OCI-LY1 (cell line): ENCODE data around the gene AQP12B.
"Not testable (repeated sequence)": the region's sequence is repeated elsewhere in the genome, so short reads cannot be mapped to it uniquely, and the experiment has no call there.

Experiments used
- H2AFZ ChIP-seq: fragments of 200-600 bp; sonication (generic), shearing (Covaris generic); 2 replicates; pipeline ENCODE4 v1.6.0; 2014; ENCODE audit warnings: antibody characterized with exemption, mild to moderate bottlenecking, low read length
- H3F3A ChIP-seq: fragments of 200-600 bp; sonication (generic), shearing (Covaris generic); 2 replicates; pipeline ENCODE4 v1.6.0; 2014; ENCODE audit warnings: mild to moderate bottlenecking, antibody characterized with exemption, low read length, moderate library complexity; ENCODE audit not compliant: insufficient read depth
- H3K27ac ChIP-seq: fragments of 200-600 bp; sonication (generic); 2 replicates; pipeline ENCODE4 v1.5.1; 2014; ENCODE audit warnings: low read length, mixed run types, mild to moderate bottlenecking, low read depth; ENCODE audit not compliant: poor library complexity, severe bottlenecking
- H3K27me3 ChIP-seq: fragments of 200-600 bp; sonication (generic); 2 replicates; pipeline ENCODE4 v1.6.0; 2014; ENCODE audit warnings: antibody characterized with exemption, mild to moderate bottlenecking, low read length, moderate library complexity; ENCODE audit not compliant: insufficient read depth
- H3K36me3 ChIP-seq: fragments of 200-600 bp; sonication (generic); 2 replicates; pipeline ENCODE4 v1.6.1; 2014; ENCODE audit warnings: mild to moderate bottlenecking, antibody characterized with exemption, low read length, moderate library complexity, mixed read lengths; ENCODE audit not compliant: insufficient read depth
- H3K4me1 ChIP-seq: fragments of 200-600 bp; sonication (generic); 2 replicates; pipeline ENCODE4 v1.5.1; 2014; ENCODE audit warnings: mild to moderate bottlenecking, low read length, moderate library complexity; ENCODE audit not compliant: insufficient read depth, severe bottlenecking
- H3K4me2 ChIP-seq: fragments of 200-600 bp; sonication (generic), shearing (Covaris generic); 2 replicates; pipeline ENCODE4 v1.6.1; 2014; ENCODE audit warnings: low read length
- H3K4me3 ChIP-seq: fragments of 200-600 bp; sonication (generic); 2 replicates; pipeline ENCODE4 v1.5.1; 2014; ENCODE audit warnings: low read length, low read depth, mild to moderate bottlenecking, mixed read lengths; ENCODE audit not compliant: poor library complexity, severe bottlenecking
- H3K79me2 ChIP-seq: fragments of 200-600 bp; shearing (Covaris generic); 2 replicates; pipeline ENCODE4 v1.6.1; 2016; ENCODE audit warnings: mixed run types, low read length, mixed read lengths; ENCODE audit not compliant: insufficient read depth
- H3K9ac ChIP-seq: fragments of 200-600 bp; sonication (generic), shearing (Covaris generic); 2 replicates; pipeline ENCODE4 v1.6.1; 2014; ENCODE audit warnings: mild to moderate bottlenecking, low read length, mixed read lengths
- H3K9me2 ChIP-seq: fragments of 200-600 bp; sonication (generic), shearing (Covaris generic); 2 replicates; pipeline ENCODE4 v1.6.1; 2014; ENCODE audit warnings: low read depth, mild to moderate bottlenecking, low read length, mixed read lengths
- H3K9me3 ChIP-seq: fragments of 200-600 bp; shearing (Covaris generic); 2 replicates; pipeline ENCODE4 v1.6.1; 2014; ENCODE audit warnings: low read length, mixed read lengths
- H4K20me1 ChIP-seq: fragments of 200-600 bp; sonication (generic), shearing (Covaris generic); 2 replicates; pipeline ENCODE4 v1.6.0; 2016; ENCODE audit warnings: mild to moderate bottlenecking, low read length; ENCODE audit not compliant: insufficient read depth
- EZH2 ChIP-seq: fragments of 200-600 bp; sonication (generic), shearing (Covaris generic); IDR thresholded peaks from 2 replicates; pipeline ENCODE4 v1.8.0; 2017; ENCODE audit warnings: borderline replicate concordance, mixed run types, mild to moderate bottlenecking, antibody characterized with exemption, low read length, moderate library complexity, mixed read lengths

AQP12B gene

DNA sequence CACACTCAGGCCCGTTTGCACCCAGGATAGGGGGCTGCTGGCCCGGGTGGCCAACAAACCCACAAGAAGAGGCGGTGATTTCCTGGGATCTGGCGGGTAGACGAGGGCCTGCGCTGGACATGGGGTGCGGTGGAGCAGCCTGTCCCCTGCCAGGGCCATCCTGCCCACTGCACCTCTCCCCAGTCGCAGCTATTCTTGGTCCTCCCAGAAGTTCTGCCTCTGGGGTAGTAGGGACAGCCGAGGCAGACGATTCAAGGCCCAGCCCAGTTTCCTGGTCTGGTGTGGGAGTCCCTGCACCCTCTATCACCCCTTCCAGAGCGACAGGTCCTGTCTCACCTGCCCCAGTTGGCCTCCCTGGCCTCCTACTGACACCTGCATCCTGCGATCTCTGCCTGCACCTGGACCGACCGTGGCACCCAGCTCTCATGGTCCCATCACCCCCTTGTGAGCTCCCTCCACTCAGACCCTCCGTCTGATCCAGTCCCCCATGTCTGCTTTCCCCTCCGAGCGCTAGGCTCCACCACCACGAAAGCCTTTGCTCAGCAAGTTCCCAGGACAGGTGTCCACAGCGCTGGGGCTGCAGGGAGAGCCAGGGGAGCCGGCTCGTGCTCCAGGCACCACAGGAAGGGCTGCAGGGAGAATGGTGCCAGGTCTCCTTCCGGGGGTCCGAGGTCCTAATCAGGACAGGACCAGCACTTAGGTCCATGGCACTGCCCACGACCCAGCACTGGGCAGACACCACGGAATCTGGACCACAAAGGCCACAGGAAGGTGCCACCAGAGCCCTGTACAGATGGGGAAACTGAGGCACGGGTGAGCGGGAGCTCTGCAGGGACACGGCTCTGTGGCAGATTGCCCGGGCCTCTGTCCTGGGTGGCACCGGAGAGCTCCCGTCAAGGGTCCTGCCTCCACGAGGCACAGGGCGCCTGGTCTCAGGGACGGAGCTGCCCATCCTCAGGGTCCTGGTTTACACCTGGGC lies 10.2 kb upstream of the AQP12B start:
- H3K9ac ChIP-seq, H3K9me3 ChIP-seq, H3K27me3 ChIP-seq, H3K4me1 ChIP-seq, H2AFZ ChIP-seq, H3K4me2 ChIP-seq, H4K20me1 ChIP-seq, H3K4me3 ChIP-seq, H3F3A ChIP-seq, H3K36me3 ChIP-seq, H3K9me2 ChIP-seq, H3K27ac ChIP-seq, H3K79me2 ChIP-seq: not testable (repeated sequence)

DNA sequence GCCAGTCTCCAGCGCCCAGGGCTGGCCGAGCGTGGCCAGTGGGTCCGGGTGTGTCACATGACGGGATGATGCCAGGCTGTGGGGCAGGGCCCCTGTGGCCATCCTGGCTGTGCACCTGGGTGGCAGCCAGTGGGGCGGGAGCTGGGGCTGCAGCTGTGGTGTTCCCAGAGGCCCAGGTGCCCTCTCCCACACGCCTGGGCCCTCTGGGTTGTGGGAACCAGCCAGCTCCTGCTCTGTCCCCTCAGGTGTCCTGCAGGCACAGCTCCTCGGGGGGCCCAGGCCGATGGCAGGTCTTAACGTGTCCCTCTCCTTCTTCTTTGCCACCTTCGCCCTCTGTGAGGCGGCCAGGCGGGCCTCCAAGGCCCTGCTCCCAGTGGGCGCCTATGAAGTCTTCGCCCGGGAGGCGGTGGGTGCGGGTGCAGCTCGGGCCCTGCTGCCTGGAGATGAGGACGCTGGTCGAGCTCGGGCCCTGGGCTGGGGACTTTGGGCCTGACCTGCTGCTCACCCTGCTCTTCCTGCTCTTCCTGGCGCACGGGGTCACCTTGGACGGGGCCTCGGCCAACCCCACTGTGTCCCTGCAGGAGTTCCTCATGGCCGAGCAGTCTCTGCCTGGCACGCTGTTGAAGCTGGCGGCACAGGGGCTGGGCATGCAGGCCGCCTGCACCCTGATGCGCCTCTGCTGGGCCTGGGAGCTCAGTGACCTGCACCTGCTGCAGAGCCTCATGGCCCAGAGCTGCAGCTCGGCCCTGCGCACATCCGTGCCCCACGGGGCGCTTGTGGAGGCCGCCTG lies 9.1 kb upstream of the AQP12B start, which contains the start of gene AQP12A:
Gene AQP12A, plus strand, starts transcription at position 236 of the 790 bp plus-strand sequence. Its CDS starts 48 bp downstream, at position 284.
- H3K4me1 ChIP-seq, H4K20me1 ChIP-seq, H3K79me2 ChIP-seq, H3K9ac ChIP-seq, H3K9me2 ChIP-seq, H3K36me3 ChIP-seq, H3K4me3 ChIP-seq, H3F3A ChIP-seq, H3K9me3 ChIP-seq, H3K27ac ChIP-seq, H3K4me2 ChIP-seq, H3K27me3 ChIP-seq, H2AFZ ChIP-seq: not testable (repeated sequence)

DNA sequence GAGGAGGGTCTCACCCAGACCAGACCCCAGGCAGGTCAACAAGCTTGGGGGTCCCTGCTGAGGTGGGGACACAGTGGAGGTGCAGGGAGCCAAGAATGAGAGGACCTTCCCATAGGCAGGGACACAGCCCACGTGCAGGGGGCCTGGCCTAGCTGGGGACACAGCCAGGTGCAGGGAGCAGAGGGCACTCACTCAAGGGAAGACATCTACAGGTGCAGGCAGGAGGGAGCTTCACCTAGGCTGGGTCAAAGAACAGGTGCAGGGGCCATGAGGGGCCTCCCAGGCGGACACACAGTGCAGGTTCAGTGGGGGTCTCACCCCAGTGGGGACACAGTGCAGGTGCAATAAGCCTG lies 8.4 kb upstream of the AQP12B start:
- not testable (repeated sequence) for H3K36me3 ChIP-seq, H3K4me3 ChIP-seq, H3K9me3 ChIP-seq, H3F3A ChIP-seq, H2AFZ ChIP-seq, H4K20me1 ChIP-seq, H3K79me2 ChIP-seq, H3K9me2 ChIP-seq, H3K4me2 ChIP-seq, H3K27ac ChIP-seq, H3K4me1 ChIP-seq, H3K27me3 ChIP-seq, H3K9ac ChIP-seq

DNA sequence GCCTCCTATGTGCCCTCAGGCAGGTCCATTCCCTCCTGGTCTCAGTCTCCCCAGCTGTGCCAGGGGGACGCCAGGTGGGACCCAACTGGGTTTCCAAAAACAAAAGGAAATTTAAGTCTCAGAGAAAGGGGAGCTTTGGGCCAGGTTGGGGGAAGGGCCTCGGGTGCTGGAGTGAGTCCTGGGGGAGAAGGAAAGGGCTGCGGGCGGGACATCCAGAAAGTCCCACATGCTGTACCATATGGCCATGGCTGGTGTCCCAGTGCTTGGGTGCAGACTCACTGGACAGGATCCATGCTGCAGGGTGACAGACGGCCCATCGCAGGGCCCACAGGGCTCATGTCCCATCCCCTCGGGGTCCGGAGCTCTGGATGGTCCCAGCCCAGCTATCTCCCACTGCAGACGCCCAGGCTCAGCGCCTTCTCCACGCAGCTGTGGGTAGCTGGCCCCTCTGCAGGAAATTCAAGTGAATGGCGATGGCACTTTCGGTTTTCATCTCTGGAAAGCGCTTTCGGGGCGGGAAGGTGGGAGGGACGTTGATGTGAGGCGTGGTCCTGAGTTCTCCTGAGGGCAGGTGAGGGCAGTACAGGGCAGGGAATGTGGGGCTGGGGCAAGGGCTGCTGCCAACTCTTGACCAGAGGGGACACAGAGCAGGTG lies 7.9 kb upstream of the AQP12B start:
- H3K4me1 ChIP-seq, H3K9ac ChIP-seq, H3F3A ChIP-seq, H4K20me1 ChIP-seq, H3K36me3 ChIP-seq, H3K9me2 ChIP-seq, H3K27me3 ChIP-seq, H3K27ac ChIP-seq, H3K79me2 ChIP-seq, H2AFZ ChIP-seq, H3K4me2 ChIP-seq, H3K9me3 ChIP-seq, H3K4me3 ChIP-seq: not testable (repeated sequence)

DNA sequence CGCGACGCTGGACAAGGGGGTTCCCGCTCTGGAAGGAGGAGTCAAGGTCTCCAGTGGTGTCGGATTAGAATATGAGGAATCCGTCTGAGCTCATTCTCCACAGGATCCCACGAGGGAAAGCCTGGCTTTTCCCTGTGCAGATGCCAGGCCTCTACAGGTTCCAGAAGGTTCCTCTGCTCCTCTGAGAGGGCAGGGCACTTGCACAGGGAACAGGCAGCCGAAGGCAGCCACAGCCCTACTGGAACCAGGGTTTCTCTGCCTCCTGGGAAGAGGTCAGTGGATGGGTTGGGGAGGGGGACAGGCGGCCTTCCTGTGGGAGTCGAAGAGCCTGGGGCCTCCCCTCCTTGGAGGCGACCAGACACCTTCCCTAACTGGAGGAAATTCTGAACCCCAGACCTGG lies 7.3 kb upstream of the AQP12B start:
- Histone ChIP-seq H4K20me1 (no peaks in the 10 kb centered on the region), H3K4me1 (no peaks in the 10 kb centered on the region), H3K27ac (no peak overlapping the region), H3K9me2 (no peaks in the 10 kb centered on the region), H3K4me3 (no peak overlapping the region), H3K9ac (no peak overlapping the region), H3K27me3 (no peaks in the 10 kb centered on the region), H3K79me2 (no peaks in the 10 kb centered on the region), H3F3A (no peaks in the 10 kb centered on the region), H2AFZ (no peak overlapping the region), H3K9me3 (no peaks in the 10 kb centered on the region), H3K4me2 (no peak overlapping the region), H3K36me3 (no peaks in the 10 kb centered on the region)
- no peak for TF ChIP-seq EZH2
